ENCODE results near the gene WDR64.

WDR64 gene

DNA sequence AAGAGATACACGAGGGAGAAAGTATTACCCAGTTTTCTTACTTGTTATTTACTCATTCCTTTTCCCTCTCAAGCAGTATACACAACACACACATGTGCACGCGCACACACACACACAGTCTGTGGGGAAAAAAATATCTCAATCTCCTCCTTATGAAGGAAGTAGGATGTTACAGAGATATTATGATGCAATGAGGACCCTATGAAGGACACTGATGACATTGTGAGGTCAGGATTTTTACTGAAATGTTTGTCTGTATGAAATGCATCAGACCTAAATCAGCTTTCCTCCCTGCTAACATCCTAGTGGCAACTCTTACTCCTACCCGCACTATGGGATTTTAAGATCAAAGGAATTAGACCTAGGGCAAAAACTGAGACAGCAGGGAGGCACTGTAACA lies at the start of gene WDR64:
TSS of gene WDR64 (plus strand) at position 270 of the 400 bp plus-strand sequence. CDS start 204 bp downstream, outside the sequence.
- Histone ChIP-seq H3K36me3 (replicated peaks) (no peaks in the 10 kb centered on the region), H3K27ac (no peak within 1 kb of the TSS), H3K4me3 (ENCODE audit: low read depth, low read length) (no peak within 1 kb of the TSS), H3K27me3 (replicated peaks) (no peaks in the 10 kb centered on the region)
- in situ Hi-C loops (cut with HindIII; ENCODE audit: low pct_ligation_motif_present, low sequenced_read_pairs), result no loop called here
- TF ChIP-seq, protein P1, sequence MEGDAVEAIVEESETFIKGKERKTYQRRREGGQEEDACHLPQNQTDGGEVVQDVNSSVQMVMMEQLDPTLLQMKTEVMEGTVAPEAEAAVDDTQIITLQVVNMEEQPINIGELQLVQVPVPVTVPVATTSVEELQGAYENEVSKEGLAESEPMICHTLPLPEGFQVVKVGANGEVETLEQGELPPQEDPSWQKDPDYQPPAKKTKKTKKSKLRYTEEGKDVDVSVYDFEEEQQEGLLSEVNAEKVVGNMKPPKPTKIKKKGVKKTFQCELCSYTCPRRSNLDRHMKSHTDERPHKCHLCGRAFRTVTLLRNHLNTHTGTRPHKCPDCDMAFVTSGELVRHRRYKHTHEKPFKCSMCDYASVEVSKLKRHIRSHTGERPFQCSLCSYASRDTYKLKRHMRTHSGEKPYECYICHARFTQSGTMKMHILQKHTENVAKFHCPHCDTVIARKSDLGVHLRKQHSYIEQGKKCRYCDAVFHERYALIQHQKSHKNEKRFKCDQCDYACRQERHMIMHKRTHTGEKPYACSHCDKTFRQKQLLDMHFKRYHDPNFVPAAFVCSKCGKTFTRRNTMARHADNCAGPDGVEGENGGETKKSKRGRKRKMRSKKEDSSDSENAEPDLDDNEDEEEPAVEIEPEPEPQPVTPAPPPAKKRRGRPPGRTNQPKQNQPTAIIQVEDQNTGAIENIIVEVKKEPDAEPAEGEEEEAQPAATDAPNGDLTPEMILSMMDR (IDR thresholded peaks at IDR 0.05; ENCODE audit: low read depth, low read length, missing control alignments), result no peak
- no peak for DNase-seq

DNA sequence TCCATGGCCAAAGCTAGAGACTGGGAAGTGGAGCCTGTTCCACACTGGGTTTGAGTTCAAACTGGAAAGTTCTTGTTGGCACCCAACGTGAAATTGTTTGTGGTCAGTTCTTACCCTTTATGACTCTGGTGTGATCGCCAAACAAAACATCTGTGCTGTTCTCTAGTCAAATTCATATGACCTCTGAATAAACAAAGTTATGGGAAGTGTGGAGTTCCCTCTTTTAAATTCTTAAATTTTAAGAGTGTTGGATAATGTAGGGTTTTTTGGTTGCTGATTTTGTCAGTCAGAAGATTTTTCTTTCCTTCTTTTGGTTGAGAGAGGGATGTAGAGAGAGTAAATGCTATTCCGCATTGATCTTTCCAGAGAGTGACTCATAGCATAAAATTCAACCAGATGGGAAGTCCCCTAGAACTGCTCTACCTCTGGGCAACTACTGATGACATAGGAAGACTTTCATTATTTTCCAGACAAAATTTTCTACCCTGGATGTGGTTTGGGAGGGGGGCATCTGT lies 48.3 kb upstream of the WDR64 start:
- H3K27ac ChIP-seq, result peak overlapping the region; percentile 8
- DNase-seq, result peak; percentile 48
- in situ Hi-C loops (cut with HindIII; ENCODE audit: low pct_ligation_motif_present, low sequenced_read_pairs), result no loop called here
- H3K27me3 ChIP-seq (replicated peaks), result no peaks in the 10 kb centered on the region
- TF ChIP-seq, protein P1 (IDR thresholded peaks at IDR 0.05; ENCODE audit: low read depth, low read length, missing control alignments), result no peak
- no peak overlapping the region for H3K4me3 ChIP-seq (ENCODE audit: low read depth, low read length)
- no peaks in the 10 kb centered on the region for H3K36me3 ChIP-seq (replicated peaks)

DNA sequence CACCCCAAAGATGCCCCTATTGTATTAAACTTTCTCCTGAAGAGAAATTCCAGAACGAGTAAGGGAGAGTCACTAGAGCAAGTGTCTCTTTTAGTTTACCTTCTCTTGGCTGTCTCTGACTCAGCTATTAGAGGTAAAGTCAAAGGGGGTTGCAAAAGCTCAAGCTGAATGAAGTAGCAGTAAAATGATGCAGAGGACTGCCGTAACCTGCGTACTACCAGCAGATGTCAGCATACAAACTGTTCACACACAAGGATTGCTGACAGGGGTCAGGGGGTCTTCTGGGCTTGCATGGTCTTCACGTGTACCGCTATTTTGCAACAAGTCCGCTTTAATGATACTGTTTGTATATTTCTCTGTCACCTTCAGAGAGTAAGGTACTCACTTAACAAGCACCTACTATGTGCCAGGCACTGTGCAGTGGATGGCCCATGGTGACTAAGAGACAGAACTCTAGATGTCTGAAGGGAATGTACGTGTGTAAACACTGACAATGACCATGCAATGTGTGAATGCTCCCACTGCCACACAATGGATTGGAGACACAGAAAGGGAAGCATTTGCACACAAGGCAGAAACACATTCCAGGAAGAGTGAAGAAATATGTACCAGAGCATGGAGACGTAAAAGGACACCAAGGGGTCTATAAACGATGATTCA lies 46.8 kb upstream of the WDR64 start:
- Histone ChIP-seq H3K36me3 (replicated peaks) (no peaks in the 10 kb centered on the region), H3K27ac (no peak overlapping the region), H3K4me3 (ENCODE audit: low read depth, low read length) (no peak overlapping the region), H3K27me3 (replicated peaks) (no peaks in the 10 kb centered on the region)
- no peak for DNase-seq
- in situ Hi-C loops (cut with HindIII; ENCODE audit: low pct_ligation_motif_present, low sequenced_read_pairs), result no loop called here
- TF ChIP-seq, protein P1 (IDR thresholded peaks at IDR 0.05; ENCODE audit: low read depth, low read length, missing control alignments), result peak; percentile 50

DNA sequence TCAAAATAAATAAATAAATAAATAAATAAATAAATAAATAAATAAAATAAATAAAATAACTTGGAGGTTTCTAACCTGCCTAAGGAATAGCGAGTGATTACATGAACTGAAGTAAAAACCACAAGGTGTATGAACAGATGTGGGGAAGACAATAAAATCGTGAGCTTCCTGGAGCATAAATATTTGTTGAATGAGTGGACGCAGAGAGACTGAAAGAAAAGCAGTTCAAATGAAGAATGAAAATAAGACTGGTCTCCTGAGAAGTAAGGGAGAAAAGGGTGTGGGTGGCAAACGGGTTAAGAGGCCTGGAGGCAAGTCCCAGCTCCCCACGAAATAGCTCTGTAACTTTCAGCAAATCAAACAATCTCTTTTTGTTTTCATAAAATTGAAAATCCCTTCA lies 45.5 kb upstream of the WDR64 start:
- TF ChIP-seq, protein P1 (IDR thresholded peaks at IDR 0.05; ENCODE audit: low read depth, low read length, missing control alignments), result no peak
- no peak for DNase-seq
- in situ Hi-C loops (cut with HindIII; ENCODE audit: low pct_ligation_motif_present, low sequenced_read_pairs), result no loop called here
- Histone ChIP-seq H3K27ac (no peak overlapping the region), H3K4me3 (ENCODE audit: low read depth, low read length) (no peak overlapping the region), H3K36me3 (replicated peaks) (no peaks in the 10 kb centered on the region), H3K27me3 (replicated peaks) (no peaks in the 10 kb centered on the region)

DNA sequence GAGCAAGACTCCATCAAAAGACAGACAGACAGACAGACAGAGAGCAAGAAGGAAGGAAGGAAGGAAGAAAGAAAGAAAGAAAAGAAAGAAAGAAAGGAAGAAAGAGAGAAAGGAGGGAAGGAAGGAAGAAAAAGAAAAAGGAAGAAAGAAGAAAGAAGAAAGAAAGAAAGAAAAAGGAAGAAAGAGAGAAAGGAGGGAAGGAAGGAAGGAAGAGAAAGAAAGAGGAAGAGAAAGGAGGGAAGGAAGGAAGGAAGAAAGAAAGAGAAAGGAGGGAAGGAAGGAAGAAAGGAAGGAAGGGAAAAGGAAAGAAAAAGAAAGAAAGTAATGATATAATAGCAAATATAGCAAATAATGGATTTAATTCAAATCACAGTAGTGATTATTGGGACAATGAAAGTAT lies 44.6 kb upstream of the WDR64 start:
- in situ Hi-C loops (cut with HindIII; ENCODE audit: low pct_ligation_motif_present, low sequenced_read_pairs), result no loop called here
- Histone ChIP-seq H3K4me3 (ENCODE audit: low read depth, low read length) (no peak overlapping the region), H3K36me3 (replicated peaks) (no peaks in the 10 kb centered on the region), H3K27me3 (replicated peaks) (no peaks in the 10 kb centered on the region), H3K27ac (no peak overlapping the region)
- TF ChIP-seq, protein P1 (IDR thresholded peaks at IDR 0.05; ENCODE audit: low read depth, low read length, missing control alignments), result no peak
- no peak for DNase-seq

All from brain microvascular endothelial cell (primary cell).